C4-2B (cell line): ENCODE measurements around the gene GABRA5.

Experiments
- H3K27ac ChIP-seq: fragments of 450-650 bp; 2 replicates; pipeline ENCODE4 v1.5.1; 2017
- ZFX ChIP-seq: fragments of 450-650 bp; IDR thresholded peaks from 2 replicates; pipeline ENCODE4 v1.6.1; 2017
- TF ChIP-seq, protein P1 (sequence below): fragments of 450-650 bp; conservative IDR thresholded peaks from 2 replicates; pipeline ENCODE4 v1.5.1; 2017; ENCODE audit warnings: mild to moderate bottlenecking

The GABRA5 gene

DNA sequence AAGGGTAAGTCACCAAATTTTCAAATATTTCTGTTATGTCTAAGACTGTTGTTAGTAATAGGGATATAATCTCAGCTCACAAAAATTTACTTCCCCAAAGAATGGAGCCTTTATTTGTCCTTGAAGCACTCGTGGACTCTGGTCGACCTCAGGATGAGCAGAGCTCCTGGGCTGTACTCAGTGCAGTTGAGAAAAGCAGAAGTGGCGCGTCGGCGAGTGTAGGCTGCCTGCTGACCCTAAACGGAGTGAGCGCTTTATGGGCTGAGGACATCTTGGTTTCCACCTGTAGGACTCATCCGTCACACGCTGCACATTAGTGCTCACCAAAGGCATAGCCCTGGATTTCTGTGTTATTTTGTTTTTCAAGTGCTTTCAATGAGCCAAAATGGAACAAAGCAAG lies 11.0 kb downstream of the GABRA5 start:
- TF ChIP-seq, protein P1, sequence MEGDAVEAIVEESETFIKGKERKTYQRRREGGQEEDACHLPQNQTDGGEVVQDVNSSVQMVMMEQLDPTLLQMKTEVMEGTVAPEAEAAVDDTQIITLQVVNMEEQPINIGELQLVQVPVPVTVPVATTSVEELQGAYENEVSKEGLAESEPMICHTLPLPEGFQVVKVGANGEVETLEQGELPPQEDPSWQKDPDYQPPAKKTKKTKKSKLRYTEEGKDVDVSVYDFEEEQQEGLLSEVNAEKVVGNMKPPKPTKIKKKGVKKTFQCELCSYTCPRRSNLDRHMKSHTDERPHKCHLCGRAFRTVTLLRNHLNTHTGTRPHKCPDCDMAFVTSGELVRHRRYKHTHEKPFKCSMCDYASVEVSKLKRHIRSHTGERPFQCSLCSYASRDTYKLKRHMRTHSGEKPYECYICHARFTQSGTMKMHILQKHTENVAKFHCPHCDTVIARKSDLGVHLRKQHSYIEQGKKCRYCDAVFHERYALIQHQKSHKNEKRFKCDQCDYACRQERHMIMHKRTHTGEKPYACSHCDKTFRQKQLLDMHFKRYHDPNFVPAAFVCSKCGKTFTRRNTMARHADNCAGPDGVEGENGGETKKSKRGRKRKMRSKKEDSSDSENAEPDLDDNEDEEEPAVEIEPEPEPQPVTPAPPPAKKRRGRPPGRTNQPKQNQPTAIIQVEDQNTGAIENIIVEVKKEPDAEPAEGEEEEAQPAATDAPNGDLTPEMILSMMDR = no peak
- no peak for TF ChIP-seq ZFX
- H3K27ac ChIP-seq = no peak overlapping the region

GRCh38 chr15:26879706-26880105 lies 12.8 kb downstream of the GABRA5 start:
- no peak for TF ChIP-seq ZFX
- TF ChIP-seq, protein P1 = no peak
- H3K27ac ChIP-seq = no peak overlapping the region

DNA sequence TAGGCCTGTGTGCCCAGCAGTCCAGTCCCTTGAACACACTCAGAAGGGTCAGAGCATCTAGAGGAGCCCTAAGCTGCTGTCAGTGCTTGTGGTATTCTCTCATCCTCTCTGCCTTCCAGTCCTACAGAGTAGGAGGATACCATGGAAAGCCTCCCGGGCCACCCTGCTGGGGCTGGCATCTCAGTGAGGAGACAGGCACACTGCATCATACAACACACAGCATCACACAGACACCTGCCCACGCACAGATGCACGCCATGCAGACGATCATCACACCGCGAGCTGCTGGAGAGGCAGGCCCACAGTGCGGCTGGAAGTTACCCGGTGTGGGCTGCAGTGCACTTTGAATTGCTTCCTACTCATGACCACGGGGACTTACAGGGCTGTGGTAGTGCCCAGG lies 15.2 kb downstream of the GABRA5 start:
- H3K27ac ChIP-seq = no peak overlapping the region
- TF ChIP-seq, protein P1 = no peak
- no peak for TF ChIP-seq ZFX

GRCh38 chr15:26882616-26883365 lies 15.9 kb downstream of the GABRA5 start:
- H3K27ac ChIP-seq = no peak overlapping the region
- TF ChIP-seq ZFX = no peak
- TF ChIP-seq, protein P1 = no peak

DNA sequence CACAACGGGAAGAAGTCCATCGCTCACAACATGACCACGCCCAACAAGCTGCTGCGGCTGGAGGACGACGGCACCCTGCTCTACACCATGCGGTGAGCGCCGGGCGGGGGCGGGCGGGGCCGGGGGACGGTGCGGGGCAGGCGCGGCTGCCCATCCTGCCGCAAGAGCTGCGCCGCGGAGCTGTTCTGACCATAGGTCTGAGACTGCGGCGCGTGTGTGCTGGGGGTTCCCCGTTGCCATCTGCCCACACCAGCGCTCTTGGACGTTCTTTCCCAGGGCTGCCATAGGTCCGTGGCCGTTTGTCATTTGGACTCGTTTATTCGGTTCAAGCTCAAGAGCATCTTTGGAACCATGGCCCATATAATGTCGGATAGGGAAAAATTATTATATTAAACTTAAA lies 16.6 kb downstream of the GABRA5 start:
- TF ChIP-seq, protein P1 = no peak
- TF ChIP-seq ZFX = no peak
- H3K27ac ChIP-seq = no peak overlapping the region

GRCh38 chr15:26886566-26886965 lies 19.7 kb downstream of the GABRA5 start:
- no peak overlapping the region for H3K27ac ChIP-seq
- TF ChIP-seq, protein P1 = no peak
- TF ChIP-seq ZFX = no peak

GRCh38 chr15:26887926-26888666 lies 21.2 kb downstream of the GABRA5 start:
- no peak for TF ChIP-seq ZFX
- TF ChIP-seq, protein P1 = no peak
- H3K27ac ChIP-seq = peak overlapping the region; percentile 7; the same call in 1 of the 2 replicates
